ENCODE data around the gene CRIP3.

DNA sequence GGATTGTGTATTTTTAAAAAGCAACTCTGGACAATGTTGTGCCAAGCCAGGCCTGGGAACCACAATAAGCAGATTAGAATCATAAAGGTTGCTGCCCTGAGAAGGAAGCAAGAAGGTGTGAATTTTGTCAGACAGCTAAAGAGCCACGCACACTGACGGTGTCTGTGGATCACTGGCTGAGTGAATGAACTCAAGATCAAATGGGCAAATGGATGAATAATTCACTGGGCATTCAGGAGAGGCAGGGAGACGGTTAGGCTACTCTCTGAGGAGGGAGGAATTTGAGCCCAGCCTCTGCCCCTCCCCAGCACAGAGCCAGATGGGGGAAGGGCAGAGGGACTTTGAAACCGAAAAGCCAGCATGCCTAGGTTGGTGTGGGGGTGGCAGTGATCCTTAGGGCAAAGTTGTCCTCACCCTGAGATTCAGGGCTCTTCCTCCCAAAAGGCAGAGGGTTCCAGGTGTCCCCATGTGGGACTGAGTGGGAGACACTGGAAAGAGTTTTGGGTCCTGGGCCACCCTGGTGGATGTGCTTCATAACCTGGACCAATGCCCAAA lies 30.0 kb downstream of the CRIP3 start:
- TF ChIP-seq, protein P1, sequence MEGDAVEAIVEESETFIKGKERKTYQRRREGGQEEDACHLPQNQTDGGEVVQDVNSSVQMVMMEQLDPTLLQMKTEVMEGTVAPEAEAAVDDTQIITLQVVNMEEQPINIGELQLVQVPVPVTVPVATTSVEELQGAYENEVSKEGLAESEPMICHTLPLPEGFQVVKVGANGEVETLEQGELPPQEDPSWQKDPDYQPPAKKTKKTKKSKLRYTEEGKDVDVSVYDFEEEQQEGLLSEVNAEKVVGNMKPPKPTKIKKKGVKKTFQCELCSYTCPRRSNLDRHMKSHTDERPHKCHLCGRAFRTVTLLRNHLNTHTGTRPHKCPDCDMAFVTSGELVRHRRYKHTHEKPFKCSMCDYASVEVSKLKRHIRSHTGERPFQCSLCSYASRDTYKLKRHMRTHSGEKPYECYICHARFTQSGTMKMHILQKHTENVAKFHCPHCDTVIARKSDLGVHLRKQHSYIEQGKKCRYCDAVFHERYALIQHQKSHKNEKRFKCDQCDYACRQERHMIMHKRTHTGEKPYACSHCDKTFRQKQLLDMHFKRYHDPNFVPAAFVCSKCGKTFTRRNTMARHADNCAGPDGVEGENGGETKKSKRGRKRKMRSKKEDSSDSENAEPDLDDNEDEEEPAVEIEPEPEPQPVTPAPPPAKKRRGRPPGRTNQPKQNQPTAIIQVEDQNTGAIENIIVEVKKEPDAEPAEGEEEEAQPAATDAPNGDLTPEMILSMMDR (IDR thresholded peaks at IDR 0.05): no peak
- TF ChIP-seq POLR2A (IDR thresholded peaks at IDR 0.05): no peak
